Ovary (tissue), 1 donor: ENCODE data around the gene AFF3.

Source experiments
- EP300 ChIP-seq: sonication (generic); formaldehyde crosslinking; IDR thresholded peaks from one replicate; pipeline ENCODE4 v1.6.1; 2017; ENCODE audit warnings: antibody characterized with exemption
- POLR2A ChIP-seq: fragments of 450-650 bp; IDR thresholded peaks from one replicate; pipeline ENCODE4 v1.6.1; 2017; ENCODE audit warnings: antibody characterized with exemption, mild to moderate bottlenecking, moderate library complexity

GRCh38 chr2:99680946-99681345 is 461.4 kb downstream of the AFF3 start:
- TF ChIP-seq EP300 (no peak), POLR2A (no peak)
